NCI-H82 treated with DMSO at 0.1 percent for 48 hours (cell line): Measurements from ENCODE around the gene HPCAL4.
A peak's percentile ranks its signal among the peaks of the same experiment; 100 is the strongest.

Source experiments
- DNase-seq: peaks from one replicate; lab custom pipeline; 2025; ENCODE audit not compliant: unreplicated experiment; lab: John Stamatoyannopoulos, UW

HPCAL4 gene

GRCh38 chr1:39691383-39692151 is at the start of gene HPCAL4:
TSS of gene HPCAL4 (minus strand) at chr1:39691433. CDS start at chr1:39684603, 6,830 bp downstream.
- peak; percentile 40 for DNase-seq

DNA sequence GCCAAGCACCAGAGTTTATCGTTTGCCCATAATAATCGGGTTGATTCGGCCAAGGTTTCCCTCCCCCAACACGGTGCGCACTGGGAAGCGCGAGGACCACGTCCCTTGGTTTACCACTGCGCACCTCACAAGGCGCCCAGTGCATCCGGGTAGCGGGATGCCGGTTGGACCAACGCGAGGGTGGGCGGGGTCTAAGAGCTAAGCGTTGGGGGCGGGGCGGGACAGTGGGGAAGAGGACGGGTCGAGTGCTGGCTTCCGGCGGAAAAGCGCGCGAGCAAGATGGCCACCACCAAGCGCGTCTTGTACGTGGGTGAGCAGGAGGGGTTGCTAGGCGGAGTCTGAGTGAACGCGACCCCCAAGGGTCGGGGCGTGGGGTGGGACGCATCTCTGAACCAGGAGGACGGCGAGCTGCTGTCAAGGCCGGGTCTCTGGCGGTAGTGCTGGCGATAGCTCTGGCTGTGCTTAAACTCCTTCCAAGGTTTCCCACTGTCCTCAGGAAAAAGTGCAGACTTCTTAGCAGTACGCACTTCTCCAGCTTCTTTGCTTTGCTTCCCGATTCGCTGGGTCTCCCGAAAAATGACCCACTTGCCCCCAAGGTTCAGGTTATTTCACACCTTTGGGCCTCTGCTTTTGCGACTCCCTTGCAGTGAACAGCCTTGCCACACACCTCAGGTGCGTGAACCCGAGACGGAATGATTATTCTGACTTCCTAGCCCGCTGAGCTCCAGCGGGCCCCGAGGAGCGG is 47.6 kb upstream of the HPCAL4 start, which contains the start of gene PPIE:
TSS of gene PPIE (plus strand) at position 261 of the 745 bp plus-strand sequence. CDS start at position 280, 19 bp downstream.
- DNase-seq, result peak; percentile 70

GRCh38 chr1:39737546-39738169 is 46.4 kb upstream of the HPCAL4 start:
- no peak for DNase-seq

GRCh38 chr1:39735731-39736130 is 44.5 kb upstream of the HPCAL4 start:
- DNase-seq, result no peak

DNA sequence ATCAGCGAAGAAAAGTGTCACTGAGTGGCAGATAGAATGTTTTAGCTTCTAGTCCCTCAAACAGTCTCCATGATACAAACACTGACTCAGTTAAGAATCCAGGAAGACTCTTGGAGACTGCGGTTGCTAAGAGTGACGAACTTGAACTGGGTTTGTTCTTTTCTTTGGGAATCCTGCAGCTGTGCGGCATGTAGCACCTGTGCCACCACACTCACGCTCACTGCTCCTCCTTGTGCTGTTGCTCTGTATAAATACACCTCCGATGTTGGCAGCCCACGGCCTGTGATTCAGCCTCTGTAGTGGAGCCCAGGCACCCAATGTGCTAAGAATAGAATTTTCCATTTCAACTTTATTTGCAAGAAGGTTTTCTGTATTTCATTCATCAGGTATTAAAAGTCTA is 41.9 kb upstream of the HPCAL4 start:
- no peak for DNase-seq

GRCh38 chr1:39732730-39733129 is 41.5 kb upstream of the HPCAL4 start:
- DNase-seq, result no peak

- DNase-seq, result no peak
Observed at GRCh38 chr1:39729842-39730241, 38.6 kb upstream of the HPCAL4 start.

DNA sequence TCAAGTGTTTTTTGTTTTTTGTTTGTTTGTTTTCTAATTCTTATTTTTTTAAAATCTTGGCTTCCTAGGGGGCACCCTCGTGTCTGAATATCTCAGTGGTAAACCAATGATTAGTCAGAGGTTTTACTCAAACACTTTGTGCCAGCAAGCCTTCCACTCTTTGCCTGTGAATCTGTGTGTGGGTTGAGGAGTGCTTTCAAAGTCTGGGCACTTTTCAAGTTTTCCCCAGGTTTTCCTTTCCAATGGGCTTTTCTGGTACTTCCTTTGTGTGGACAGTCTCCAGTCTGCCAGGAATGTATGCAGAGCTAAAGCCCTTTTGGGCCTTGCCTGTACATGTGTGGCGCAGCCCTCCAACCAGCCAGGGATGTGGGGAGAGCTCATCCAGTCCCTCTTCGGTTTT is 37.8 kb upstream of the HPCAL4 start:
- no peak for DNase-seq

- no peak for DNase-seq
Observed at GRCh38 chr1:39727932-39728317, 36.7 kb upstream of the HPCAL4 start.

GRCh38 chr1:39727221-39727931 is 36.1 kb upstream of the HPCAL4 start:
- DNase-seq, result no peak

DNA sequence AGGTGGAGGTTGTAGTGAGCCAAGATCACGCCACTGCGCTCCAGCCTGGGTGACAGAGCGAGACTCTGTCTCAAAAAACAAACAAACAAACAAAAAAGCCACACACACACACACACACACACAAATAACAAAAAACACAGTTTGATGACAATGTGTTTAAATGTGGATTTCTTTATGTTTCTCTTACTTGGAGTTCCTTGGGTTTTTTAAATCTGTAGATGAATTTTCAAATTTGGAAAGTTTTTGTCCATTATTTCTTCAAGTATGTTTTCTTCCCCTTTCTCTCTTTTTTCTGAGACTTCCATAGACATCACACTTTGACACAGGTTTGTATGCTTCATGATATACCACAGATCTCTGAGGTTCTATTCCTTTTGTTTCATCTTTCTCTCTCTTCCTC is 35.4 kb upstream of the HPCAL4 start:
- DNase-seq, result no peak

DNA sequence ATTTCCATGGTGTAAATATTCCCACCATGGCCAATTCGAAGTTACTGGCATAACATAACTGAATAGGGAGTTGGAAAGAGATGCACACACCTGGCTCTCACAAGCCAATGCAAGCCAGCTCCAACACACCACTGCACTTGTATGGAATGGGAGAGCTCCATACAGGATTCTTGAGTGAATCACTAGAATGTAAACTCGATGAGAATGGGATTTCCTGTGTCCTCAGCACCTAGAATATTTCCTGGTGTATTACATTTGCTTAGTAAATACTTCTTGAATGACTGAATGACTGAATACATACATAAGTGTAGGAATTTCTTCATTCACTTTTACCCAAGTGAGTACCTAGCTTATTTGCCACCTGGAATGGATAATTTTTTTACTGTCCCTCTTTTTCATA is 31.3 kb upstream of the HPCAL4 start:
- no peak for DNase-seq

- no peak for DNase-seq
Observed at GRCh38 chr1:39721664-39722063, 30.4 kb upstream of the HPCAL4 start.

DNA sequence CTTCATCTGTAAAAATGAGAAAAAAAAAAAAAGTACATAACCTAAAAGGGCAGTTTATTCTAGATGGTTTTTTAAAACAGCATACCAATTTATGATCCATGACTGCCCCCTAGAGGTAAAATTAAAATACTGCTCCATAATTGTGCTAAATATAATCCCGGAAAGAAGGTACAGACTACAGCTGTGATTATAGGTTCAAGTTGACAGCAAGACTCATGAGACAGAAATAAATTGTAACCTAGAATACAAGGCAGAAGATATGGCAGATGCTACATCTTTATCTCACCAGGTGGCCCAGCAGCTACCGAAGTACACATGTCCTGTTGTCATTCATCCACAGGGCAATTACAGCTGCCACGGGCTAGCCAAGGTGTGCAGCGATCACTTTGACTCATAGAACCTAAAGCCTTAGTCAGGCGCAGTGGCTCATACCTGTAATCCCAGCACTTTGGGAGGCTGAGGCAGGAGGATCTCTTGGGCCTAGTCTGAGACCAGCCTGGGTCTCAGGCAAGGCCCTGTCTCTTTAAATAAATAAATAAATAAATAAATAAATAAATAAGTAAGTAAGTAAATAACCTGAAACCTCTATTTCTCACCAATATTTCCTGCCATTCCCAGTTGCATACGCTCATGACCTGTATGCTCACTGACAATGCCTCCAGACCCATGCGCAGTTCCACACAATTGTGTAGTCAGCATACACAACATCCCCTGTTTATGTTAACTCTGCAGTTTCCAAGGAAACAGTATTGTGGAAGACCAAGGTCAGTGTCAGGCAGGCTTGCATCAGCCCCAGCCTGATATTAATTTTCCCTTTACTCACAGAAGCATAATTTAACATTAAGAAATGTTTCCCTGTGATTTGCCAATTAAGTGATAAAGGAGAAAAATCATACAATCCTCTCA is 29.1 kb upstream of the HPCAL4 start:
- peak; percentile 67 for DNase-seq

- DNase-seq, result no peak
Observed at GRCh38 chr1:39717809-39718208, 26.6 kb upstream of the HPCAL4 start.

DNA sequence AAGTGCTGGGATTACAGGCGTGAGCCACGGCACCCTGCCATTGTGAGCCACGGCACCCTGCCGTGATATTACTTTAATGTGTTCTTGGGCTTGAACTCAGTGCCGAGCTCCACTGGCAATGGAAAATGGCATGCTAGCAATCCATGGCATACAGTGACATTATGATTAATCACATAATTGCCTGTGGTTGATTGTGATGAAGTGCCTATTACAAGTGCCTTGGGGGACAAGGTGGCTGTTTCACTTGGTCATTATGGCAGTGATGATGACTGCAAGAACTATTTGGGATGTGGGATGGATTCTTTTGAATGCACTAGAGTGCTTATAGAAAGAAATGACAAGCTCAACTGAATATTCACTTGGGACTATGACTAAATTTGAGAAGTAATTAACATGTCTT is 22.3 kb upstream of the HPCAL4 start:
- no peak for DNase-seq

DNA sequence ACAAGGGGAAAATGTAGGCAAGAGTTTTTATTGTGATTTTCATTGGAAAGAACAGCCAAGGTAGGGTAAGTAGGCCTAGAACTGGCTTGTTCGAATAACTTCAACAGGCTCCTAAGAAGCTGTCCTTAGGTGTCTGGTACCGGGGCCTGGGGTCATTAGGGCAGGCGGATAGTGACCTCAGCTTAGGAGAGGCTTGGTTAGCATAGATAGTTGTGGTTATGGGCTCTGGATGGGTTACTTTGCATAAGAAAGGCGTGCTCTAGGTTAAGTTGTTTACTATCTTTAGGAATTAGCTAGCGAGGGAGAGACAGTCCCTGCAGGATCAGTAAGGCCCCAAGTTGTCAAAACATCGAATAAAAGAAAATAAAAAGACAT is 20.7 kb upstream of the HPCAL4 start:
- no peak for DNase-seq

- no peak for DNase-seq
Observed at GRCh38 chr1:39711104-39711965, 20.1 kb upstream of the HPCAL4 start.

GRCh38 chr1:39707506-39707905 is 16.3 kb upstream of the HPCAL4 start:
- no peak for DNase-seq
